CMK (cell line): ENCODE data around the gene GPX4.

Source experiments
- DNase-seq: peaks from one replicate; pipeline ENCODE4 v3.0.0-alpha.2; 2010; ENCODE audit warnings: low read depth

The GPX4 gene

GRCh38 chr19:1130771-1131717 is 27.2 kb downstream of the GPX4 start:
- DNase-seq, result no peak

DNA sequence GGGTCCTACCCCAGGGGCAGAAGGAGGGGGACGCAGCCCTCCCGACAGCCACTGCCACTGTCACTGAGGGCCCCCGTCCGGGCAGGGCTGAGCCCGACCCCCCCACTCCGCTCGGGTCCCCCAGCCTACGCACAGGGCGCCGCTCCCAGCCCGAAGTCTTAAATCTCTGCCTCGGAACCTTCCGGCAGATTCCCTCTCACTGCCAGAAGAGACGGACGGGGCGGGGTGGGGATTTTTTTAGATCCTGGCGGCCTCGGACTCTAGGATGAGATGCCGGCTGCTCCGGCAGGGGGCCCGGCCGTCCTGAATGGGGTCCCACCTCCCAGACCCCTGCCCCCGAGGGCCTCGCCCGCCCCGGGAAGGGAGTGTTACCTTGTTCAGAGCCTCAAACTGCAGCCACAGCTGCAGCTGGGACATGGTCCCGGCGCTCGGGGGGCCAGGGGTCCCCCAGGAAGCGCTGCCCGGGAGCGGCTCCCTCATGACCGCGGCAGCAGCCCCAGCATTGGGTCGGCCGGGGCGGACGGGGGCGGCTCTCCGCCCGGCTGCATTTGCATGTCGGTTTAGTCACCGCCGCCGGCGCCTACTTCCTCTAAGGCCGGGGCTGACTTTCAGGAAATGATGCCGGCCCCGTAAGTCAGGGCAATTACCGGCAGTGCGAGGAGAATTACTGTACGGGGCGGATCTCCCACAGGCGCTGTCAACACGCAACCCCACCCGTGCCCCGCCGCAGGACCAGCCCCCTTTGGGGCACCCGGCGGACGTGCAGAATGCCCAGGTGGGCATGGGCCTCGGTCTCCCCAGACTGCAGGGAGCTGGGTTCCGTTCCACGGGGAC is 28.1 kb downstream of the GPX4 start:
- no peak for DNase-seq

GRCh38 chr19:1132552-1133383 is 29.0 kb downstream of the GPX4 start:
- no peak for DNase-seq

DNA sequence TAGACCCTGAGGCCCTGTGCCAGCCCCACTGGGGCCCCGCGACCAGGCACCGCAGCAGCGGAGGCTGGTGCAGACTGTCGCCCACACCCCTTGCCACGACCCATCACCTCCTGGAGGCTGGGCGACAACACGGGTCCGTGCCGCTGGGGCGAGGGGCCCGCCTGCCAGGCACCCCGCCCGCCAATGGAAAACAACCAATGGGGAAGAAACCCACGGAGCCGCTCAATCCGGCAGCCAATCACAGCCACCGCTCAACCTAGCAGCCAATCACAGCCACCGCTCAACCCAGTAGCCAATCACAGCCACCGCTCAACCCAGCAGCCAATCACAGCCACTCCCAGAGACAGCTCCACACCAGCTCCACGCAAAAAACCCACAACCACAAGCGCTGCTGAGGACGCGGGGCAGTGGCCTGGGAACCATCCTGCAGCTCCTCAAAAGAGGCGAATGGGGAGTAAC is 29.7 kb downstream of the GPX4 start:
- DNase-seq, result peak; percentile 93

DNA sequence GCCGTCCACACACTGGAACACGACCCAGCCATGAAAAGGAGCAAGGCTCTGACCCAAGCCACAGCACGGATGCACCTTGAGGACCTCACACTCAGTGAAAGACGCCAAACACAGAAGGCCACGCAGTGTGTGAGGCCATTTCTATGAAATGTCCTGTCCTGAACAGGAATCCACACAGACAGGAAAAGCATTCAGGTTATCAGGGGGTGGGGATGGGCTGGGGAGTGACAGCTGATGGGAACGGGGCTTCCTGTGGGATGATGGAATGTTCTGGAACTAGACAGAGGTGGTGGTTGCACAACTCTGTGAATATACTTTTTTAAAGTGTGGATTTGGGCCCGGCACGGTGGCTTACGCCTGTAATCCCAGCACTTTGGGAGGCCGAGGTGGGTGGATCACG is 30.6 kb downstream of the GPX4 start:
- DNase-seq, result no peak

DNA sequence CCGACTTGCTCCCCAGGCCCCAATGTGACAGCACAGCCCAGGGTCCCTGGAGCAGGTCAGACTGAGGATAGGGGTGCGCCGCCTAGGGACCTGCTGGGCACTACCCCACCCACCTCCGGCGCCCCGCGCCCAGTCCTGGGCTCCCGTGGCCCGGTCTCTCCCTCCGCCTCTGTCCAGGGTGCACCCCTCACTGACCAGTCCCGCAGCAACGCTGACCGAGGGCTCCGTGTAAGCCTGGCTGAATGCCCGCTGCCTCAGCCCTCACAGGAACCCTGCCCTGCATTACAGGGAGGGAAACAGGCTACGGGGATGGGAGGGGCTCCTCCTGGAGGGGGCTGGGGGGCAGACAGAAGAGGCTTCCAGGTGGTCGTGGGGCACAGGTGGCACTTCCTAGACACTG is 31.7 kb downstream of the GPX4 start:
- no peak for DNase-seq

DNA sequence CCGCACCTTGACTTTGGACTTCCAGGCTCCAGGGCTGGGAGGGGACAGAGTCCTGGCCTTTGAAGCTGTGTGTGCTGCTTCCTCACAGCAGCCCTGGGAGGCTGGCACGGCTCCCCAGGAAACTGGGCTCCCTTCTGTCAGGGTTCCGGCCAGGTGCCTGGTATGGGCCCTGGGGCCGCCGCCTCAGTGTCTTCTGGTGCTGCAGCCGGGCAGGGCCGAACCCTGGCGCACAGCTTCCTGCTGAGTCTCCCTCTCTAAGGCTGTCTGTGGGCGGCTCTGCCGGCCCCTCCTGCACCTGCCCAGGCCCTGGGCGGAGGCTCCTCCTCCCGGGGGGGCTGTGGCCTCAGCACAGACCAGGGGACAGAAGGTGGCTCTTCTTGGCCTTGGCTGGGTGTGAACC is 32.4 kb downstream of the GPX4 start:
- DNase-seq, result no peak

GRCh38 chr19:1136621-1137317 is 33.0 kb downstream of the GPX4 start:
- DNase-seq, result no peak

DNA sequence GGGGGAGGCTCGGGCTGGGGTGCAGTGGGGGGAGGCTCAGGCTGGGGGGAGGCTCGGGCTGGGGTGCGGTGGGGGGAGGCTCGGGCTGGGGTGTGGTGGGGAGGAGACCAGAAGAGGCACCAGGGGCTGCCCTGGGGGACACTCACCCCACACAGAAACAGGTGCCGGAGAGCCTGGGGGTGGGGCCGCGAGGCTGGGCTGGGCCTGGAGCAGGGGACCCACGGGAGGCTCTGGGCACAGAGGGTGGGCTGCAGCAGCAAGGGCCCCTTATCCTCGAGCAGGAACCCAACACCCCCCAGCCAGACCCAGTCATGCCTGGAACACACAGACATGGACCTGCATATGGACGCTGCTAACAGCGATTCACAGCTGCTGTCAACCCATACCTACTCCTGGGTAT is 34.3 kb downstream of the GPX4 start:
- DNase-seq, result no peak

DNA sequence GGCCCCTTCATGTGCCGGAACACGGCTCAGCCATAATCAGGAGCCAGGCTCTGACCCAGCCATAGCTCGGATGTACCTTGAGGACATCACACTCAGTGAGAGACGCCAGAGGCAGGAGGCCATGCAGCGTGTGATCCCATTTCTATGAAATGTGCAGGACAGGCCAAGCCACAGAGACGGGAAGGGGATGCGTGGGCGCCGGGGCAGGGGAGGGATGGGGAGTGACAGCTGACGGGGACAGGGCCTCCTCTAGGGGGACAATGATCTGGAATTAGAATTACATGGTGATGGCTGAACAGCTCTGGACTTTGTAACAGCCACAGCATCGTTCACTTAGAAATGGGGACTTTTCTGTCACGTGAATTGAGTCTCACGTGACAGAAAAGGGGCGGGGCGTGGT is 35.3 kb downstream of the GPX4 start:
- no peak for DNase-seq

DNA sequence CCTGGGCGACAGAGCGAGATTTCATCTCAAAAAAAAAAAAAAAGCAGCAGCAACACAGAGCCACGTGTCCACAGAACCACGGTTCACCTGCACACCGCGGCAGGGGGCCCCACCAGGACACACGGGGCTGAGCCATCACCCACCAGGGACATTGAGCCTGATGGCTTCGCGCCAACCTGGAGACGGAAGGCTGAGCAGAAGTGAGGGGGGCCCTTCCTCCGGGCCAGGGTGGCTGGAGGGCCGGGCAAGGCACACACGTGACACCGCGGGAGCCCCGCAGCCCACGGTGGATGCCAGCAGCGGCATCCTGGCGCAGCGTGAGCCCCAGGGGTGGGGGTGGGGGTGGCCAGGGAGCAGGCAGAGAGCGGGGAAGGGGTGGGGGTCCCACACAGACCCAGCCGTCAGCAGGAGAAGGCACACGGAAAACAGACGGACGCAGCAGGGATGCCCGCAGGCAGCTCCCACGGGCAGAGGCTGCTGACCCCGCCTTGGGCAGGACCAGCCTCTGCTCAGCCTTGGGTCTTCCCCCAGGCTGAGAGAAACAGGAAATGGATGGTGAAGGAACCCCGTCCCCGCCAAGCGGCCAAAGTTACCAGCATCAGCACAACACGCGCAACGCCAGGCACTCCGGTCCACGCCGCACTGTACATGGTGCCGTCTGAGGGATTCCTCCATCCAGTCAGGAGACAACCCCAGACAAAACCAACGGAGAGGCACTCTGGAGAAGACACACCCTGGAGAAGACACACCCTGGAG is 36.7 kb downstream of the GPX4 start:
- DNase-seq, result no peak

GRCh38 chr19:1141944-1142343 is 38.1 kb downstream of the GPX4 start:
- DNase-seq, result no peak

- DNase-seq, result no peak
Observed at GRCh38 chr19:1143828-1144399, 40.1 kb downstream of the GPX4 start.

DNA sequence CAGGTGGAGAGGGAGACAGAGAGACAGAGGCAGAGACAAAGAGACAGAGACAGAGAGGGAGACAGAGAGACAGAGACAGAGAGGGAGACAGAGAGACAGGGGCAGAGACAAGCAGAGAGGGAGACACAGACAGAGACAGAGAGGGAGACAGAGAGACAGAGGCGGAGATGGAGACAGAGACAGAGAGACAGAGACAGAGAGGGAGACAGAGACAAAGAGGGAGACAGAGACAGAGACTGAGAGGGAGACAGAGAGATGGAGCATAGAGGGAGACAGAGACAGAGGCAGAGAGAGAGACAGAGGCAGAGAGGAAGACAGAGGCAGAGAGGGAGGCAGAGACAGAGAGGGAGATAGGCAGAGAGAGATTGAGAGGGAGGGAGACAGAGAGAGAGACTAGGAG is 40.9 kb downstream of the GPX4 start:
- no peak for DNase-seq

DNA sequence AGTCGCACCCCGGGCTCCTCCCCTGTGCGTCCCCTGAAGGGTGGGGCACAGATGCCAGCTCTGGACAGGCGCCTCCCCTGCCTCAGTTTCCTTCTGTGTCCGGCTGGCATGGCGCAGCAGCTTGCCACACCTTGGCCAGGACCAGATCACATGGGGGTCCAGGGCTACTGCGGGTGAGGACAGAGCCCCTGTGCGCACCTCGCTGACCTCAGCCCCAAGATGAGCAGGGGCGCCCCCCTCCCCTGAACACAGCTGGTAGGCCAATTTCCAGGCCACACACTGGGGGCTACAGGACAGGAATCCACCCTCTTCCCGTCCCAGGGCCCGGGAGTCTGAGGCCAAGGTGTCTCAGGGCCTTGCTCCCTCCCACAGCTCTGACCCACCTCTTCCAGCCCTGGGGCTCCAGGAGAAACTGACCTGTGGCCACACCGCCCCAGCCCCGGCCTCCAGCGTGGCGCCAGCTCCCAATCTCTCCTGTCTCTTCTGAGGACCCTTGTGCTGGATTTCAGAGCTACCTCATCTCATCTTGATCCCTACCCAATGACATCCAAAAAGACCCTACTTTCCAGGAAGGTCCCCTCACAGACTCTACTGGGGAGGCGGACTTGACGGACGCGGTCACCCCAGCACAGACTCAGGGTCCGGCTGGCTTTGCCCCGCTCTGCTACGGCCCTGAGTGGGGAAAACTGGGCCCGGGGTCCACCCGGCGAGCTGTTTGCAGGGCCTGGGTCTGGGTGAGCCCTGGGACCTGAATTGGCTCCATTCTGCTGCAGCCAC is 42.0 kb downstream of the GPX4 start:
- no peak for DNase-seq

GRCh38 chr19:1146412-1146699 is 42.6 kb downstream of the GPX4 start:
- DNase-seq, result no peak

DNA sequence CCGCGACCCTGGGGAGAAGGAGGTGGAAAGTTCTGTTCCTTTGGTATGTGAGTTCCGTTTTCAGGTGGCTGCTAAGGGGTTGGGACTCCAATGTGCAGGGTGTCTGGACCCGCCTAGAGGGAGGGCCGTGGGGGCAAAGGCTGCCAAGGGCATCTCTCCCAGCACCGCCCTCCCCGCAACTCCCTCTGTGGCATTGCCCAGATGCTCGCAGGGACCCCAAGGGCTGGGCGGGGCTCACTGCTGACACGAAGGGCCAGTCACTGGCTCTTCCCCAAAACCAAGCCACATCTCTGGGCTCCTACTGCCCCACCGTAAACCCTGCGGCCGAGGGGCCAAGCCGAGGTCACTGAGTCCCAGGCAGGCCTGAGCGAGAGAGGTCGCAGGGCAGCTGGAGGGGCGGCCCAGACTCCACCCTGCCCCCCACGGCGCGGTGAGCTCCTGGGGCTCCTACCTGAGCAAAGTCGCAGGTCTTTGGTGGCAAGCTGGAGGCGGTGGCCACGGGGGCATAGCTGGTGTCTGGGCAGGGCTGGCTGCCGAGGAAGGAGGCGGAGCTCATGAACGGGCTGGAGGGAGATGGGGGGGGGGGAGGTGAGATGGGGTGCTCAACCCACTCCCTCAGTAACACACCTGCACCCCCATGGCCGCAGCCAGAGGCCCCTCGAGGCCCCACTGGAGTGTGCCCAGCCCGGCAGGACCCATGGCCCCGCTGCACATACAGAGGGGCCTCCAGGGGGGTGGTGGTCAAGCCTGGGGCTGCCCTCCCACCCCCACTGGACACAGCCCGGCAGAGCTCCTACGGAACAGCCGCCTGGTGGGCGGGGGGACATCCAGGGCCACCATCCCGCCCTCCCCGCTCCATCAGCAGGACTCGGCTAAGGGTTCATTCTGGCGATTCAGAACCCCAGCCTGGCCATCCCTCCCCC is 43.3 kb downstream of the GPX4 start:
- DNase-seq, result no peak

- no peak for DNase-seq
Observed at GRCh38 chr19:1147934-1148549, 44.2 kb downstream of the GPX4 start.
